Femur (tissue), 1 donor: ENCODE data around the gene PLXNB2.
"Not testable (repeated sequence)": the region's sequence is repeated elsewhere in the genome, so short reads cannot be mapped to it uniquely, and the experiment has no call there.

Experiments used
- DNase-seq: peaks from one replicate; pipeline ENCODE4 v3.0.0-alpha.2; 2017

PLXNB2 gene

GRCh38 chr22:50326225-50326955 lies 18.9 kb upstream of the PLXNB2 start:
- no peak for DNase-seq

- DNase-seq = no peak
Observed at GRCh38 chr22:50325444-50326224, 18.2 kb upstream of the PLXNB2 start.

GRCh38 chr22:50323900-50324299 lies 16.5 kb upstream of the PLXNB2 start:
- no peak for DNase-seq

GRCh38 chr22:50322382-50323104 lies 15.1 kb upstream of the PLXNB2 start:
- DNase-seq = not testable (repeated sequence)

GRCh38 chr22:50320671-50321325 lies 13.4 kb upstream of the PLXNB2 start:
- DNase-seq = no peak

- no peak for DNase-seq
Observed at GRCh38 chr22:50320116-50320515, 12.7 kb upstream of the PLXNB2 start.

- DNase-seq = no peak
Observed at GRCh38 chr22:50319503-50319951, 12.1 kb upstream of the PLXNB2 start.

- DNase-seq = no peak
Observed at GRCh38 chr22:50318698-50319411, 11.4 kb upstream of the PLXNB2 start.

GRCh38 chr22:50318356-50318697 lies 10.9 kb upstream of the PLXNB2 start:
- no peak for DNase-seq

- no peak for DNase-seq
Observed at GRCh38 chr22:50317674-50318073, 10.2 kb upstream of the PLXNB2 start.

- DNase-seq = no peak
Observed at GRCh38 chr22:50317178-50317577, 9.7 kb upstream of the PLXNB2 start.

- no peak for DNase-seq
Observed at GRCh38 chr22:50316114-50317065, 8.9 kb upstream of the PLXNB2 start.

- DNase-seq = no peak
Observed at GRCh38 chr22:50315289-50316113, 8.1 kb upstream of the PLXNB2 start.

GRCh38 chr22:50314455-50315288 lies 7.2 kb upstream of the PLXNB2 start:
- DNase-seq = no peak

- no peak for DNase-seq
Observed at GRCh38 chr22:50314081-50314454, 6.6 kb upstream of the PLXNB2 start.

- no peak for DNase-seq
Observed at GRCh38 chr22:50313600-50313999, 6.2 kb upstream of the PLXNB2 start.

GRCh38 chr22:50313021-50313420 lies 5.6 kb upstream of the PLXNB2 start:
- DNase-seq = no peak

- DNase-seq = no peak
Observed at GRCh38 chr22:50312371-50312770, 4.9 kb upstream of the PLXNB2 start.

GRCh38 chr22:50311606-50312351 lies 4.3 kb upstream of the PLXNB2 start:
- peak; percentile 20 for DNase-seq
